Limb (tissue), 2 donors: Measurements from ENCODE around the gene ADSS1.

Experiments used
- DNase-seq, 2 donors: peaks; one replicate each; pipeline ENCODE4 v3.0.0-alpha.2; 2016; ENCODE audit errors: extremely low spot score in 2 of 2

The ADSS1 gene

GRCh38 chr14:104734051-104734587 lies 10.1 kb downstream of the ADSS1 start:
- DNase-seq: no peak

GRCh38 chr14:104734601-104734990 lies 10.6 kb downstream of the ADSS1 start:
- no peak for DNase-seq

DNA sequence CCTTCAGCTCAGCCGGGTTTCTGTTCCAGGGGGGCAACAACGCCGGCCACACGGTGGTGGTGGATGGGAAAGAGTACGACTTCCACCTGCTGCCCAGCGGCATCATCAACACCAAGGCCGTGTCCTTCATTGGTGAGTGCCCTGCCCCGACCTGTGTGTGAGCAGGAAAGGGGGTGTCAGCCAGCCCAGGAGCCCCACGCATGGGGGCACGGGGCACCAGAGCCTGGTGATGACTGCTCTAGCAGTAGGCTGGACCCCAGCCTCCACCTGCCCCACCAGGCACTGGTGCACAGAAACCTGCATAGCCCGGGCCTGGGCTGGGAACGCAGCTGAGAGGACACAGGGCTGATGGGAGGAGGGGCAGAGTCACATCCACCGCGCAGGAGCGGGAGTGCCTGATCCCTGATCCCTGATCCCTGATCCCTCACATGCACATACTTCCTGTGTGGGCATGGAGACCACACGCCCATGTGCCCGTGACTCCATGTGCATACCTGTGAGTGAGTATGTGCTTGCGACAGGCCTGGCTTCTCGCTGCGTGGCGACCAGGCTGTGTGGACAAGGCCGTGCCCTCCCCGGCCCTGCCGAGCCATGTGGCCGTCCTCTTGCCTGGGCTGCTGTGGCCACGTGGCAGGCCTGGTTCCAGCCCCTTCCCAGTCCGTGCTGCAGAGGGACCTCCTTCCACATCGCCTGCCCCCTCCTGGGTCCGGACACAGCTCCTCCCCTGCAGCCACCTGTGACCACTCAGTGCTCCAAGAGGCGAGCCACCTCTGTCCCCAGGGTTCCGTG lies 11.2 kb downstream of the ADSS1 start:
- no peak for DNase-seq

- DNase-seq: no peak
These were observed 12.0 kb downstream of the ADSS1 start for GRCh38 chr14:104735830-104736642.

GRCh38 chr14:104738375-104739019 lies 14.5 kb downstream of the ADSS1 start:
- no peak for DNase-seq

DNA sequence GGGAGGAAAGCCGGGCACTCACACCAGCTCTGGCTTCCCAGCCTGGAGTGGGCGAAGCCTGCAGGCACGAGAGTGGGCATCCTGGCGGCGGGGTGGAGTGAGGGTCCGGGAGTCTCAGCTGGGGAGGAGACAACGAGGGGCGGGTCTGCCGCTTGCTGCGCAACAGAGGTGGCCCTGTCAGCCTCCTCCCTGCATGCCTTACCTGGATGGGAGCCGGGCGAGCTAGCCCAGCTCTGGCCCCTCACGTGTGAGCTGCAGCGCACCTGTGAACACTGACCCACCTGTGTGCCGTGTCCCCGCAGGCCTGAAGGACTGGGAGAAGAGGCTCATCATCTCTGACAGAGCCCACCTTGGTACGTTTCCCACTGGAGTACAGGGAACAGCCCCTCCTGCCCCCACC lies 15.0 kb downstream of the ADSS1 start:
- DNase-seq: no peak

- DNase-seq: no peak
These were observed 15.8 kb downstream of the ADSS1 start for GRCh38 chr14:104739546-104740516.

GRCh38 chr14:104741108-104741802 lies 17.2 kb downstream of the ADSS1 start:
- DNase-seq: no peak

GRCh38 chr14:104741803-104742251 lies 17.8 kb downstream of the ADSS1 start:
- no peak for DNase-seq

DNA sequence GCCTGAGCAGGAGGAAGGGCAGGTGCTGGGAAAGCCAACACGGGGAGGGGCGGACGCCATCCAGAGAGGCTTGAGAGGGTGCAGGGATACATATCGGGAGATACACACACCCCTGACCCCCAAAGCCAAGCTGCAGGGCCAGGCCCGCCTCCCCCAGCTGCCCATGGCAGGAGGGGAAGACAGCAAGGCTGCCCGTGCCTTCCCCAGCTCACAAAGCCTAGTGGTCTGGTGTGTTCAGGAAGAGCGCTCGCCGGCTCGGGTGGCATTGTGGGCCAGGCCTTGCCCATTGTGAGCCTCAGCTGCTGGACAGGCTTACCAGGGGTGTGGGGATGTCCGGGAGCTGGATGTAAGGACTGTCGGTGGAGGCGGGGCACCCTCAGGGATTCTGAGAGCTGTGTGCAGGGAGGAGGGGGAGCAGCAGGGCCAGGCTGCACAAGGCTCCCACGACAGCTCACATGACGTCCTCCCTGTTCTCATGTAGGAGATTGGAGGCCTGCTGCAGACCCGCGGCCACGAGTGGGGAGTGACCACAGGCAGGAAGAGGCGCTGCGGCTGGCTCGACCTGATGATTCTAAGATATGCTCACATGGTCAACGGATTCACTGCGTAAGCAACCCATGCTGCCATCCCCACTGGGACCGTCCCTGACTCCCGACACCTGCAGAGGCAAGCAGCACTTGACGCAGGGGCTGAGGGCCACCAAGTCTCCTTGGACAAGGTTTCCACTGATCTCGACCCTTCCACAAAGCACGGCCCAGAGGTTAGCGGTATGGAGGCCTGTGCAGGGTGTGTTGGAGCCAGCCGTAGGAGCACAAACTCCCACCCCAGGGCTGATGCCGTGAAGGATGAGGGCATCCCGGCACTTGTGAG lies 18.8 kb downstream of the ADSS1 start:
- DNase-seq: no peak

- DNase-seq: no peak
These were observed 19.7 kb downstream of the ADSS1 start for GRCh38 chr14:104743461-104744380.

GRCh38 chr14:104744484-104744883 lies 20.5 kb downstream of the ADSS1 start:
- no peak for DNase-seq

- no peak for DNase-seq
These were observed 21.4 kb downstream of the ADSS1 start for GRCh38 chr14:104745431-104745830.

GRCh38 chr14:104746071-104746545 lies 22.1 kb downstream of the ADSS1 start:
- DNase-seq: no peak

DNA sequence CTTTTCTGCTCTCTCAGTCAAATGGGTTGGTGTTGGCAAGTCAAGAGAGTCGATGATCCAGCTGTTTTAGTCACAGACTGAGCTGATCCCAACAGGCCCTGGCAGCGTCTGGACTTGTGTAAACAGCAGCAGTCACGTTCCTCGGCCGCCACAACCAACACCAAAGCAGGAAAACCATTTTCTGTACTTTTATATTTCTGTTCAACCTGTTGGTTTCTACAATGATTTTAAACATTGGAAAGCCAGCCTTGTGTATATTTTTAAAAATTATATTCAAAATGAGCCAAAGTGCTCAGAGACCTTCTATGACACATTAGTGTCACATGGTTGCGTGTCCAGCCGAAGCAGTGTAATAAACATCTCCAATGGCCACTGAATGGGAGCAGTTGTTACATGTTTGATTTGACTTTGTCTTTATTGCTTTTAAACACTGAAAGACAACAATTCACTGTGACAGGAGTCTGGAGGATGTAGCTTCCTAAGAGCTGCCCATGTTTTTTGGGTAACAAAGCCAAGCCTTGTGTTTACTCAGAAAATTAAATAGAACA lies 23.0 kb downstream of the ADSS1 start:
- DNase-seq: no peak

- no peak for DNase-seq
These were observed 23.8 kb downstream of the ADSS1 start for GRCh38 chr14:104747876-104748275.

- no peak for DNase-seq
These were observed 25.2 kb downstream of the ADSS1 start for GRCh38 chr14:104749111-104749649.
